Loucy (cell line): ENCODE results near the gene SNCA.

Experiments
- H2AFZ ChIP-seq: fragments of 200-600 bp; sonication (generic); 2 replicates; pipeline ENCODE4 v1.6.0; 2016; ENCODE audit warnings: antibody characterized with exemption, mild to moderate bottlenecking, low read length, moderate library complexity
- H3F3A ChIP-seq: fragments of 200-600 bp; 2 replicates; pipeline ENCODE4 v1.6.0; 2016; ENCODE audit warnings: antibody characterized with exemption, low read depth, mild to moderate bottlenecking
- H3K27me3 ChIP-seq: fragments of 200-600 bp; sonication (generic); 2 replicates; pipeline ENCODE4 v1.6.1; 2014; ENCODE audit warnings: low read length, mild to moderate bottlenecking; ENCODE audit not compliant: insufficient read depth, poor library complexity, severe bottlenecking
- H3K36me3 ChIP-seq: fragments of 200-600 bp; sonication (generic); 2 replicates; pipeline ENCODE4 v1.6.1; 2016; ENCODE audit warnings: low read length; ENCODE audit not compliant: insufficient read depth
- H3K4me1 ChIP-seq: fragments of 200-600 bp; sonication (generic); 2 replicates; pipeline ENCODE4 v1.5.1; 2014; ENCODE audit warnings: low read length, mild to moderate bottlenecking; ENCODE audit not compliant: insufficient read depth, poor library complexity, severe bottlenecking
- H3K4me2 ChIP-seq: fragments of 200-600 bp; sonication (generic); 2 replicates; pipeline ENCODE4 v1.6.0; 2014; ENCODE audit warnings: antibody characterized with exemption, low read length, low read depth, mild to moderate bottlenecking; ENCODE audit not compliant: poor library complexity, severe bottlenecking
- H3K4me3 ChIP-seq: fragments of 200-600 bp; sonication (generic); 2 replicates; pipeline ENCODE4 v1.5.1; 2014; ENCODE audit warnings: low read length, mild to moderate bottlenecking, mixed read lengths; ENCODE audit not compliant: poor library complexity, severe bottlenecking
- H3K79me2 ChIP-seq: fragments of 200-600 bp; sonication (generic); 2 replicates; pipeline ENCODE4 v1.6.1; 2014; ENCODE audit warnings: low read length; ENCODE audit not compliant: insufficient read depth
- H3K9ac ChIP-seq: fragments of 200-600 bp; sonication (generic); 2 replicates; pipeline ENCODE4 v1.6.0; 2014; ENCODE audit warnings: mild to moderate bottlenecking, low read depth, low read length, moderate library complexity; ENCODE audit not compliant: poor library complexity, severe bottlenecking
- H3K9me2 ChIP-seq: fragments of 200-600 bp; sonication (generic); replicated peaks from 2 replicates; pipeline ENCODE4 v1.6.1; 2016; ENCODE audit warnings: low read depth, low read length, mixed read lengths
- H3K9me3 ChIP-seq: fragments of 200-600 bp; sonication (generic); 2 replicates; pipeline ENCODE4 v1.6.1; 2014; ENCODE audit warnings: mild to moderate bottlenecking, antibody characterized with exemption, low read length, low read depth; ENCODE audit not compliant: insufficient read depth
- H4K20me1 ChIP-seq: fragments of 200-600 bp; sonication (generic); 2 replicates; pipeline ENCODE4 v1.6.0; 2014; ENCODE audit warnings: antibody characterized with exemption, low read length, mild to moderate bottlenecking; ENCODE audit not compliant: insufficient read depth, poor library complexity, severe bottlenecking
- CTCF ChIP-seq: fragments of 200-600 bp; sonication (generic); conservative IDR thresholded peaks from 2 replicates; pipeline ENCODE4 v1.5.1; 2014; ENCODE audit warnings: mild to moderate bottlenecking, antibody characterized with exemption, low read length
- EZH2phosphoT487 ChIP-seq: fragments of 200-600 bp; IDR thresholded peaks from 2 replicates; pipeline ENCODE4 v1.6.1; 2018; ENCODE audit warnings: antibody characterized with exemption, mild to moderate bottlenecking, moderate library complexity, borderline replicate concordance

The SNCA gene

GRCh38 chr4:89684536-89684935 lies 152.4 kb downstream of the SNCA start:
- H3K79me2 ChIP-seq: no peaks in the 10 kb centered on the region
- no peak overlapping the region for H3K4me3 ChIP-seq
- H3K9ac ChIP-seq: no peak overlapping the region
- peaks cover 11% of the 10 kb centered on the region for H3K4me1 ChIP-seq
- H3K9me3 ChIP-seq: no peaks in the 10 kb centered on the region
- no peaks in the 10 kb centered on the region for H3K9me2 ChIP-seq
- H3K36me3 ChIP-seq: no peaks in the 10 kb centered on the region
- no peaks in the 10 kb centered on the region for H3F3A ChIP-seq
- no peak overlapping the region for H3K4me2 ChIP-seq
- no peaks in the 10 kb centered on the region for H4K20me1 ChIP-seq
- no peaks in the 10 kb centered on the region for H3K27me3 ChIP-seq
- H2AFZ ChIP-seq: no peak overlapping the region
- no peak for TF ChIP-seq EZH2phosphoT487

GRCh38 chr4:89682808-89683207 lies 154.2 kb downstream of the SNCA start:
- Histone ChIP-seq H3F3A (no peaks in the 10 kb centered on the region), H3K79me2 (no peaks in the 10 kb centered on the region), H4K20me1 (no peaks in the 10 kb centered on the region), H3K36me3 (no peaks in the 10 kb centered on the region), H3K9me2 (no peaks in the 10 kb centered on the region), H3K27me3 (no peaks in the 10 kb centered on the region), H3K4me3 (no peak overlapping the region), H3K4me2 (no peak overlapping the region), H3K9me3 (no peaks in the 10 kb centered on the region), H3K9ac (no peak overlapping the region), H2AFZ (no peak overlapping the region), H3K4me1 (peaks cover 23% of the 10 kb centered on the region)
- TF ChIP-seq CTCF (no peak), EZH2phosphoT487 (no peak)

- Histone ChIP-seq H2AFZ (no peak overlapping the region), H3K4me1 (peaks cover 23% of the 10 kb centered on the region), H3F3A (no peaks in the 10 kb centered on the region), H4K20me1 (no peaks in the 10 kb centered on the region), H3K4me3 (no peak overlapping the region), H3K9me2 (no peaks in the 10 kb centered on the region), H3K27me3 (no peaks in the 10 kb centered on the region), H3K79me2 (no peaks in the 10 kb centered on the region), H3K4me2 (no peak overlapping the region), H3K9me3 (no peaks in the 10 kb centered on the region), H3K36me3 (no peaks in the 10 kb centered on the region), H3K9ac (no peak overlapping the region)
- TF ChIP-seq CTCF (no peak), EZH2phosphoT487 (no peak)
Measured at GRCh38 chr4:89681671-89682070, 155.3 kb downstream of the SNCA start.

- Histone ChIP-seq H3K27me3 (no peaks in the 10 kb centered on the region), H3K36me3 (no peaks in the 10 kb centered on the region), H3K4me1 (peaks cover 23% of the 10 kb centered on the region), H3K4me3 (no peak overlapping the region), H3K79me2 (no peaks in the 10 kb centered on the region), H3F3A (no peaks in the 10 kb centered on the region), H3K4me2 (no peak overlapping the region), H3K9ac (no peak overlapping the region), H2AFZ (no peak overlapping the region), H3K9me3 (no peaks in the 10 kb centered on the region), H3K9me2 (no peaks in the 10 kb centered on the region), H4K20me1 (no peaks in the 10 kb centered on the region)
- TF ChIP-seq CTCF: no peak
- no peak for TF ChIP-seq EZH2phosphoT487
Measured at GRCh38 chr4:89681219-89681618, 155.7 kb downstream of the SNCA start.
